C4-2B (cell line): ENCODE results near the gene NCKAP5.

Experiments
- ZFX ChIP-seq: fragments of 450-650 bp; IDR thresholded peaks from 2 replicates; pipeline ENCODE4 v1.6.1; 2017
- TF ChIP-seq, protein P1 (sequence below): fragments of 450-650 bp; conservative IDR thresholded peaks from 2 replicates; pipeline ENCODE4 v1.5.1; 2017; ENCODE audit warnings: mild to moderate bottlenecking

DNA sequence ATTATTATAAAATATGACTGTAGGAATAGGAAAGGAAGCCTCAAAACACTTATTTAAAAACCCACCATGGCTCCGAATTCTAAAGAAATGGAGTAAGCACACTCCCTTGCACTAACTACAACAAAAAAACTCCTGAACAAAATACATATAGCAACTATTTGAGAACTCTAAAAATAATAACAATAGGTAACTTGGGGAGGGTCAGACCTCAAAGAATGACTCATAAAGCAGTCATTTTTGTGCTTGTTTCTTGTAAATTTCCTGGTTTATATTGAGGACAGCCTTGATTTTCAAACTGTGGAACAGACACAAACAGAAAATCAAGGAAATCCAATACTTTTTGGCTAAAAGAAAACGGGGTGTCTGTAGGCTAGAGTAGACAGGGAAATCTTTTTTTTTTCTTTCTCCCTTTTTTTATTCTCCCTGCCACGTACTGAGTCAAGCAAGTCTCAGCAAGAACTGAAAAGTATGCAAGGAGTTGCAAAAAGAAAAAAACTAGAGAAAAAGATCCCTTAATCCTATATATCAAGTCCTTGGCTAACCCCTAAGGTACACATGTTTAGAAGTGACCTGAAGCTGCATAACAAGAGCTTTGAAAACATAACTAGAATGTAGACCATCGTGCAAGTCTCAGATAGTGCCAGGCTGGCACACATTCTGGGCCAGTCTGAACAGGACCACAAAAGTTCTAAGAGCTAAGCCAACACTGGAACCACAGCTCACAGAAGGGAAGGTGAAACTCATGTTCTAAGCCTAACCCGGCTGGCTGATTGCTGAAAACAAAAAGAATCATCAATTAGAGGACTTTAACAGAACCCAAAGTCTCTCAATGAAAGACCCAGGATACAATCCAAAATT lies 495.2 kb downstream of the NCKAP5 start:
- TF ChIP-seq, protein P1, sequence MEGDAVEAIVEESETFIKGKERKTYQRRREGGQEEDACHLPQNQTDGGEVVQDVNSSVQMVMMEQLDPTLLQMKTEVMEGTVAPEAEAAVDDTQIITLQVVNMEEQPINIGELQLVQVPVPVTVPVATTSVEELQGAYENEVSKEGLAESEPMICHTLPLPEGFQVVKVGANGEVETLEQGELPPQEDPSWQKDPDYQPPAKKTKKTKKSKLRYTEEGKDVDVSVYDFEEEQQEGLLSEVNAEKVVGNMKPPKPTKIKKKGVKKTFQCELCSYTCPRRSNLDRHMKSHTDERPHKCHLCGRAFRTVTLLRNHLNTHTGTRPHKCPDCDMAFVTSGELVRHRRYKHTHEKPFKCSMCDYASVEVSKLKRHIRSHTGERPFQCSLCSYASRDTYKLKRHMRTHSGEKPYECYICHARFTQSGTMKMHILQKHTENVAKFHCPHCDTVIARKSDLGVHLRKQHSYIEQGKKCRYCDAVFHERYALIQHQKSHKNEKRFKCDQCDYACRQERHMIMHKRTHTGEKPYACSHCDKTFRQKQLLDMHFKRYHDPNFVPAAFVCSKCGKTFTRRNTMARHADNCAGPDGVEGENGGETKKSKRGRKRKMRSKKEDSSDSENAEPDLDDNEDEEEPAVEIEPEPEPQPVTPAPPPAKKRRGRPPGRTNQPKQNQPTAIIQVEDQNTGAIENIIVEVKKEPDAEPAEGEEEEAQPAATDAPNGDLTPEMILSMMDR: no peak
- no peak for TF ChIP-seq ZFX
